ENCODE results near the gene CACNA1H.
"Not testable (repeated sequence)": the region's sequence is repeated elsewhere in the genome, so short reads cannot be mapped to it uniquely, and the experiment has no call there.

DNA sequence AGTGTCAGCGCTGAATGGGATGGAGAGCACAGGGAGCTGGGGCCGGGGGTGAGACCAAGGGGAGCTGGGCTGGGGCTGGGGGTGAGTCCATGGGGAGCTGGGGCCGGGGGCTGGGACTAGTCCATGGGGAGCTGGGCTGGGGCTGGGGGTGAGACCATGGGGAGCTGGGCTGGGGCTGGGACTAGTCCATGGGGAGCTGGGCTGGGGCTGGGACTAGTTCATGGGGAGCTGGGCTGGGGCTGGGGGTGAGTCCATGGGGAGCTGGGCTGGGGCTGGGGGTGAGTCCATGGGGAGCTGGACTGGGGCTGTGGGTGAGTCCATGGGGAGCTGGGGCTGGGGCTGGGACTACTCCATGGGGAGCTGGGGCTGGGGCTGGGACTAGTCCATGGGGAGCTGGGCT lies 101.9 kb downstream of the CACNA1H start:
- TF ChIP-seq EZH2phosphoT487 (IDR thresholded peaks at IDR 0.05; ENCODE audit: insufficient read depth, low read depth); EZH2 (IDR thresholded peaks at IDR 0.05; ENCODE audit: insufficient read depth, poor library complexity, severe bottlenecking): not testable (repeated sequence)

Measured in GM23248 (cell line).